HEK293 (cell line): ENCODE measurements around the gene TMEM174.

Experiments
- CTCF ChIP-seq: fragments of 450-650 bp; formaldehyde crosslinking; IDR thresholded peaks from 2 replicates; pipeline ENCODE4 v1.5.1; 2016; ENCODE audit warnings: missing biosample characterization, missing genetic modification characterization
- ZNF302 ChIP-seq: fragments of 450-650 bp; formaldehyde crosslinking; IDR thresholded peaks from 2 replicates; pipeline ENCODE4 v1.5.1; 2016; ENCODE audit warnings: missing biosample characterization, missing genetic modification characterization, low read depth
- ZNF623 ChIP-seq: fragments of 450-650 bp; formaldehyde crosslinking; IDR thresholded peaks from 2 replicates; pipeline ENCODE4 v1.5.1; 2016; ENCODE audit warnings: missing biosample characterization, missing genetic modification characterization
- ZSCAN4 ChIP-seq: fragments of 450-650 bp; formaldehyde crosslinking; IDR thresholded peaks from 2 replicates; pipeline ENCODE4 v1.5.1; 2017; ENCODE audit warnings: missing biosample characterization, missing genetic modification characterization

GRCh38 chr5:73214306-73214705, 41.3 kb downstream of the TMEM174 start:
- TF ChIP-seq CTCF (no peak), ZNF623 (no peak), ZSCAN4 (tag by site-specific recombination) (no peak), ZNF302 (tag by site-specific recombination) (no peak)
